IPS DF 19.7 (cell line): ENCODE data around the gene EXOC4.

Experiments used
- DNase-seq: peaks from one replicate; pipeline ENCODE4 v3.0.0-alpha.2; 2013; ENCODE audit warnings: low read depth, low spot score

Gene EXOC4

GRCh38 chr7:133571076-133571475 lies 318.2 kb downstream of the EXOC4 start:
- DNase-seq = no peak

- no peak for DNase-seq
Observed at GRCh38 chr7:133572087-133572486, 319.2 kb downstream of the EXOC4 start.

- DNase-seq = no peak
Observed at GRCh38 chr7:133572843-133573242, 320.0 kb downstream of the EXOC4 start.

- DNase-seq = no peak
Observed at GRCh38 chr7:133573554-133574265, 320.8 kb downstream of the EXOC4 start.

- DNase-seq = no peak
Observed at GRCh38 chr7:133575726-133576440, 323.0 kb downstream of the EXOC4 start.

- DNase-seq = no peak
Observed at GRCh38 chr7:133576612-133577168, 323.8 kb downstream of the EXOC4 start.

- no peak for DNase-seq
Observed at GRCh38 chr7:133582766-133583523, 330.1 kb downstream of the EXOC4 start.

GRCh38 chr7:133583545-133584171 lies 330.8 kb downstream of the EXOC4 start:
- DNase-seq = no peak

GRCh38 chr7:133584956-133585668 lies 332.2 kb downstream of the EXOC4 start:
- no peak for DNase-seq

GRCh38 chr7:133586253-133586652 lies 333.4 kb downstream of the EXOC4 start:
- DNase-seq = no peak

GRCh38 chr7:133587903-133588302 lies 335.0 kb downstream of the EXOC4 start:
- DNase-seq = no peak

- DNase-seq = no peak
Observed at GRCh38 chr7:133590795-133591194, 337.9 kb downstream of the EXOC4 start.

GRCh38 chr7:133591704-133592340 lies 338.9 kb downstream of the EXOC4 start:
- no peak for DNase-seq

- no peak for DNase-seq
Observed at GRCh38 chr7:133593561-133593960, 340.7 kb downstream of the EXOC4 start.

GRCh38 chr7:133601617-133602016 lies 348.7 kb downstream of the EXOC4 start:
- no peak for DNase-seq

GRCh38 chr7:133602291-133602690 lies 349.4 kb downstream of the EXOC4 start:
- DNase-seq = no peak

- no peak for DNase-seq
Observed at GRCh38 chr7:133606991-133607390, 354.1 kb downstream of the EXOC4 start.

GRCh38 chr7:133609806-133610205 lies 356.9 kb downstream of the EXOC4 start:
- DNase-seq = no peak

GRCh38 chr7:133611955-133612354 lies 359.1 kb downstream of the EXOC4 start:
- DNase-seq = no peak

- no peak for DNase-seq
Observed at GRCh38 chr7:133613250-133613790, 360.4 kb downstream of the EXOC4 start.
